Measurements from ENCODE around the gene CTSD.

DNA sequence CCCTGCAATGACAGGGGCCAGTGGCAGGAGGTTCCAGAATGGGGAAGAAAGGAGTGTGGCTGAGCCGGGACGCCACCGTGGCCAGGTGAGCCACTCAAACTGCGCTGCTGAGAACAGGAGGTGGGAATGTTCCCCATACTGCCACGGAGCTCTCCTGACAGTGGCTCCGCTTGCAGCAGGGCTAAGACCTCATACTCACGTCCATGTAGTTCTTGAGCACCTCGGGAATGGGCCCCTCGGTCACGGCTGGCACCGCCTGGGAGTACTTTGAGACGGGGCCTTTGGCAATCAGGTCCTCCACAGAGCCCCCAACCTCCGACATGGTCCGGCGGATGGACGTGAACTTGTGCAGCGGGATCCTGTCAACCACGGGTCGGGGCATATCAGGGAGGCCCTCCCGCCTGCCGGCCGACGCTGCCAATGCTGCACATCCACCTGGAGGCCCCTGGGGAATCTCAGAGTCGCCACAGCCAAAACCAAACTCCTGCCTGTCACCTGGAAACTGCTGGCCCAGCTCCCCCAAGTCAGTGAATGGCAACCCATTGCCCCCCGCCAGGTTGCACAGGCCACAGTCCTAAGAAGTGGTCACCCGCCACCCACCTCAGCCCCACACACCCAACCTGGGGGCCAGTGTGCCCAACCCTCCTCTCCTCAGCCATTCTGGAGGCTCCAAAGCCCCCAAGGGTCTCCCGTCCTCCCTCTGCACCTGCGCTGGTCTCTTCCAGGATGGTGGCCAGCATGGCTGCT, 2.4 kb downstream of the CTSD start:
- TF ChIP-seq RAD21 (conservative IDR thresholded peaks at IDR 0.05) = no peak
- TF ChIP-seq, protein P1, sequence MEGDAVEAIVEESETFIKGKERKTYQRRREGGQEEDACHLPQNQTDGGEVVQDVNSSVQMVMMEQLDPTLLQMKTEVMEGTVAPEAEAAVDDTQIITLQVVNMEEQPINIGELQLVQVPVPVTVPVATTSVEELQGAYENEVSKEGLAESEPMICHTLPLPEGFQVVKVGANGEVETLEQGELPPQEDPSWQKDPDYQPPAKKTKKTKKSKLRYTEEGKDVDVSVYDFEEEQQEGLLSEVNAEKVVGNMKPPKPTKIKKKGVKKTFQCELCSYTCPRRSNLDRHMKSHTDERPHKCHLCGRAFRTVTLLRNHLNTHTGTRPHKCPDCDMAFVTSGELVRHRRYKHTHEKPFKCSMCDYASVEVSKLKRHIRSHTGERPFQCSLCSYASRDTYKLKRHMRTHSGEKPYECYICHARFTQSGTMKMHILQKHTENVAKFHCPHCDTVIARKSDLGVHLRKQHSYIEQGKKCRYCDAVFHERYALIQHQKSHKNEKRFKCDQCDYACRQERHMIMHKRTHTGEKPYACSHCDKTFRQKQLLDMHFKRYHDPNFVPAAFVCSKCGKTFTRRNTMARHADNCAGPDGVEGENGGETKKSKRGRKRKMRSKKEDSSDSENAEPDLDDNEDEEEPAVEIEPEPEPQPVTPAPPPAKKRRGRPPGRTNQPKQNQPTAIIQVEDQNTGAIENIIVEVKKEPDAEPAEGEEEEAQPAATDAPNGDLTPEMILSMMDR (IDR thresholded peaks at IDR 0.05; ENCODE audit: poor library complexity, severe bottlenecking) = no peak
- TF ChIP-seq MXI1 (conservative IDR thresholded peaks at IDR 0.05; ENCODE audit: poor library complexity, severe bottlenecking) = no peak
- no peak for TF ChIP-seq EP300 (conservative IDR thresholded peaks at IDR 0.05; ENCODE audit: poor library complexity, severe bottlenecking)
- TF ChIP-seq, protein P2, sequence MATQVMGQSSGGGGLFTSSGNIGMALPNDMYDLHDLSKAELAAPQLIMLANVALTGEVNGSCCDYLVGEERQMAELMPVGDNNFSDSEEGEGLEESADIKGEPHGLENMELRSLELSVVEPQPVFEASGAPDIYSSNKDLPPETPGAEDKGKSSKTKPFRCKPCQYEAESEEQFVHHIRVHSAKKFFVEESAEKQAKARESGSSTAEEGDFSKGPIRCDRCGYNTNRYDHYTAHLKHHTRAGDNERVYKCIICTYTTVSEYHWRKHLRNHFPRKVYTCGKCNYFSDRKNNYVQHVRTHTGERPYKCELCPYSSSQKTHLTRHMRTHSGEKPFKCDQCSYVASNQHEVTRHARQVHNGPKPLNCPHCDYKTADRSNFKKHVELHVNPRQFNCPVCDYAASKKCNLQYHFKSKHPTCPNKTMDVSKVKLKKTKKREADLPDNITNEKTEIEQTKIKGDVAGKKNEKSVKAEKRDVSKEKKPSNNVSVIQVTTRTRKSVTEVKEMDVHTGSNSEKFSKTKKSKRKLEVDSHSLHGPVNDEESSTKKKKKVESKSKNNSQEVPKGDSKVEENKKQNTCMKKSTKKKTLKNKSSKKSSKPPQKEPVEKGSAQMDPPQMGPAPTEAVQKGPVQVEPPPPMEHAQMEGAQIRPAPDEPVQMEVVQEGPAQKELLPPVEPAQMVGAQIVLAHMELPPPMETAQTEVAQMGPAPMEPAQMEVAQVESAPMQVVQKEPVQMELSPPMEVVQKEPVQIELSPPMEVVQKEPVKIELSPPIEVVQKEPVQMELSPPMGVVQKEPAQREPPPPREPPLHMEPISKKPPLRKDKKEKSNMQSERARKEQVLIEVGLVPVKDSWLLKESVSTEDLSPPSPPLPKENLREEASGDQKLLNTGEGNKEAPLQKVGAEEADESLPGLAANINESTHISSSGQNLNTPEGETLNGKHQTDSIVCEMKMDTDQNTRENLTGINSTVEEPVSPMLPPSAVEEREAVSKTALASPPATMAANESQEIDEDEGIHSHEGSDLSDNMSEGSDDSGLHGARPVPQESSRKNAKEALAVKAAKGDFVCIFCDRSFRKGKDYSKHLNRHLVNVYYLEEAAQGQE (IDR thresholded peaks at IDR 0.05; ENCODE audit: borderline replicate concordance) = no peak

Measured in neural cell (in vitro differentiated cells).